Ovary (tissue), 9 donors: ENCODE results near the gene RYR1. TPM values are rescaled to one million over a fixed set of nuclear protein-coding genes. Genes with fewer than 3 reads are reported as not detected.
"Not testable (repeated sequence)": the region's sequence is repeated elsewhere in the genome, so short reads cannot be mapped to it uniquely, and the experiment has no call there.

Source experiments
- DNase-seq, 5 donors: peaks; one replicate each; pipeline ENCODE4 v3.0.0-alpha.2; 2019 to 2020
- H3K27ac ChIP-seq, 2 donors: fragments of 200-600 bp; one replicate each; pipeline versions ENCODE4 v1.5.1 to v1.8.0; 2019 to 2022
- H3K27me3 ChIP-seq: fragments of 200-600 bp; one replicate; pipeline ENCODE4 v1.8.0; 2022
- H3K36me3 ChIP-seq: fragments of 200-600 bp; sonication (generic); one replicate; pipeline ENCODE4 v1.5.1; 2019
- H3K4me1 ChIP-seq: one replicate; pipeline ENCODE4 v1.8.1; 2013; ENCODE audit warnings: mild to moderate bottlenecking, moderate library complexity; ENCODE audit not compliant: insufficient read depth
- H3K4me3 ChIP-seq: fragments of 200-600 bp; sonication (generic); one replicate; pipeline ENCODE4 v1.5.1; 2017
- H3K9me3 ChIP-seq, 2 donors: fragments of 200-600 bp in 1 of 2; sonication (generic) in 1 of 2; one replicate each; pipeline versions ENCODE4 v1.5.1 to v1.8.1; 2013 to 2019; ENCODE audit warnings: mild to moderate bottlenecking in 1 of 2, moderate library complexity in 1 of 2
- EP300 ChIP-seq: sonication (generic); formaldehyde crosslinking; IDR thresholded peaks from one replicate; pipeline ENCODE4 v1.6.1; 2017; ENCODE audit warnings: antibody characterized with exemption
- POLR2A ChIP-seq: fragments of 450-650 bp; IDR thresholded peaks from one replicate; pipeline ENCODE4 v1.6.1; 2017; ENCODE audit warnings: antibody characterized with exemption, mild to moderate bottlenecking, moderate library complexity
- WGBS, 3 donors: extraction: QIAGEN DNeasy Blood & Tissue Kit in 1 of 3; methylation state at CpG; one replicate each; pipeline versions ENCODE4 v1.1.5 to v1.1.7; 2013 to 2017; 5-methylcytosine and 5-hydroxymethylcytosine counted together
- intact Hi-C, 4 donors: fragments of 100-400 bp; cut with DNase I; formaldehyde crosslinking; loops; one replicate each; pipeline versions ENCODE4 v1.11.0 to v1.15.1; 2022 to 2023
- polyA plus RNA-seq, 2 donors: library from polyadenylated mRNA; stranded (reverse); fragments of 200-250 nt in 1 of 2; fragments of 350-450 nt in 1 of 2; fragmentation: Illumina TruSeq in 1 of 2; extraction: RNeasy Lipid Tissue Mini Kit (QIAGEN cat#74804) in 1 of 2; gene quantifications; one replicate each; pipeline ENCODE4 v1.2.3, GENCODE V29; 2013 to 2014
- total RNA-seq, 7 donors: library from RNA; depleted of rRNA in 2 of 7; stranded (reverse); fragments of >200 nt in 2 of 7; fragmentation: NEBNext Ultra II Directional in 3 of 7; extraction: Animal tissue kit (Norgen Biotek cat#: 25700) in 3 of 7; gene quantifications; one replicate each; pipeline versions ENCODE4 v1.1.0 to v1.2.4, GENCODE V29; 2016 to 2023
- TF ChIP-seq, protein P1 (sequence below), 3 donors: fragments of 450-650 bp in 2 of 3; fragments of 200-600 bp in 1 of 3; IDR thresholded peaks; one replicate each; pipeline versions ENCODE4 v1.5.1 to v1.8.0; 2016 to 2022; ENCODE audit warnings: antibody characterized with exemption in 3 of 3, mild to moderate bottlenecking in 1 of 3
- donor health status: DM: no; HTN: no; CAD: no; lungs with moderate emphysema.
- donor health status: DM: no; HTN: no; CAD: no.
- donor health status: Bipolar disorder and iron deficiency.
- donor health status: DM: yes; HTN: yes; CAD: no.
- donor health status: DM: no; HTN: no; CAD: no.
- donor health status: DM: yes; HTN: yes; CAD: no.

RYR1 gene
- total and polyA plus RNA-seq, 9 donors = 0.57 to 2.6 (median 1.0) TPM

DNA sequence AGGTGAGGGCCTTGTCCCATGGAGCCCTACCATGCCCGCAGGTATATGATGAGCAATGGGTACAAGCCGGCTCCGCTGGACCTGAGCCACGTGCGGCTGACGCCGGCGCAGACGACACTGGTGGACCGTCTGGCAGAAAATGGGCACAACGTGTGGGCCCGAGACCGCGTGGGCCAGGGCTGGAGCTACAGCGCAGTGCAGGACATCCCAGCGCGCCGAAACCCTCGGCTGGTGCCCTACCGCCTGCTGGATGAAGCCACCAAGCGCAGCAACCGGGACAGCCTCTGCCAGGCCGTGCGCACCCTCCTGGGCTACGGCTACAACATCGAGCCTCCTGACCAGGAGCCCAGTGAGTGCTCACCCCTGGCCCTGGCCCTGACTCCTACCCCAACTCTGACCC, 32.6 kb downstream of the RYR1 start:
- Histone ChIP-seq H3K27me3 (no peaks in the 10 kb centered on the region), H3K36me3 (no peaks in the 10 kb centered on the region), H3K9me3 (no peaks in the 10 kb centered on the region), H3K4me1 (no peaks in the 10 kb centered on the region), H3K27ac (no peak overlapping the region), H3K4me3 (no peak overlapping the region)
- 91 to 93% (median 93%) methylated on average over 26 of the region's 26 CpGs for WGBS, 3 donors
- no peak for DNase-seq
- no peak for TF ChIP-seq EP300
- TF ChIP-seq, protein P1, sequence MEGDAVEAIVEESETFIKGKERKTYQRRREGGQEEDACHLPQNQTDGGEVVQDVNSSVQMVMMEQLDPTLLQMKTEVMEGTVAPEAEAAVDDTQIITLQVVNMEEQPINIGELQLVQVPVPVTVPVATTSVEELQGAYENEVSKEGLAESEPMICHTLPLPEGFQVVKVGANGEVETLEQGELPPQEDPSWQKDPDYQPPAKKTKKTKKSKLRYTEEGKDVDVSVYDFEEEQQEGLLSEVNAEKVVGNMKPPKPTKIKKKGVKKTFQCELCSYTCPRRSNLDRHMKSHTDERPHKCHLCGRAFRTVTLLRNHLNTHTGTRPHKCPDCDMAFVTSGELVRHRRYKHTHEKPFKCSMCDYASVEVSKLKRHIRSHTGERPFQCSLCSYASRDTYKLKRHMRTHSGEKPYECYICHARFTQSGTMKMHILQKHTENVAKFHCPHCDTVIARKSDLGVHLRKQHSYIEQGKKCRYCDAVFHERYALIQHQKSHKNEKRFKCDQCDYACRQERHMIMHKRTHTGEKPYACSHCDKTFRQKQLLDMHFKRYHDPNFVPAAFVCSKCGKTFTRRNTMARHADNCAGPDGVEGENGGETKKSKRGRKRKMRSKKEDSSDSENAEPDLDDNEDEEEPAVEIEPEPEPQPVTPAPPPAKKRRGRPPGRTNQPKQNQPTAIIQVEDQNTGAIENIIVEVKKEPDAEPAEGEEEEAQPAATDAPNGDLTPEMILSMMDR (IDR thresholded peaks at IDR 0.05) = no peak
- no peak for TF ChIP-seq POLR2A
- intact Hi-C loops = no loop called here

DNA sequence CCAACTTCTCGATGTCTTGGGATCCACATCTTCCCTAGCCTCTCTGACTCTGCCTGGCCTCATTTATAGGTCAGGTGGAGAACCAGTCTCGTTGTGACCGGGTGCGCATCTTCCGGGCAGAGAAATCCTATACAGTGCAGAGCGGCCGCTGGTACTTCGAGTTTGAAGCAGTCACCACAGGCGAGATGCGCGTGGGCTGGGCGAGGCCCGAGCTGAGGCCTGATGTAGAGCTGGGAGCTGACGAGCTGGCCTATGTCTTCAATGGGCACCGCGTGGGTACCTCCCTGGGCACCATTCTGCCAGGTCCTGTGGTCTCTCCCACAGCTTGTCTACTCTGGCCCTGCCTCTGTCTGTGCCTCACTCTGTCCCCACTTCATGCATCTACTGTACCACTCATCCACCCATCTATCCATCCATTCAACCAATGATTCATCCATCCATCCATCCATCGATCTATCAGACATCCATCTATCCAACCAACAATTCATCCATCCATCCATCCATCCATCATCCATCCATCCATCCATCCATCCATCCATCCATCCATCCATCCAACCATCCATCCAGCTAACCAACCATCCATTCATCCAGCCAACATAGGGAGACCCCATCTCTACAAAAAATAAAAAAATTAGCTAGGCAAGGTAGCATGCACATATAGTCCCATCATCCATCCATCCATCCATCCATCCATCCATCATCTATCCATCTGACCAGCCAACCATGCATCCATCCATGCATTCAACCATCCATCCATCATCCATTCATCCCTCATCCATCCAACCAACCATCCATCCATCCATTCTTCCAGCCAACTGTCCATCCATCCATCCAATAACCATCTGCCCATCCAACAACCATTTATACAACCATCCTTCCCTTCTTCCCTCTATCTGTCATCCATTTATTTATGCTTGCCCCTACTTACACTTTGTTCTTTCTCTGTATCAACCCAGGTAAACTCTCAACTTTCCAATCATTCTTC, 34.3 kb downstream of the RYR1 start:
- no peaks in the 10 kb centered on the region for H3K36me3 ChIP-seq
- H3K27me3 ChIP-seq = no peaks in the 10 kb centered on the region
- WGBS, 3 donors = 91 to 96% (median 93%) methylated on average over 17 of the region's 17 CpGs
- TF ChIP-seq, protein P1 (IDR thresholded peaks at IDR 0.05) = no peak
- TF ChIP-seq POLR2A = no peak
- TF ChIP-seq EP300 = no peak
- no peak for DNase-seq
- H3K27ac ChIP-seq = no peak overlapping the region
- H3K4me3 ChIP-seq = no peak overlapping the region
- H3K9me3 ChIP-seq = no peaks in the 10 kb centered on the region
- intact Hi-C loops = no loop called here
- no peaks in the 10 kb centered on the region for H3K4me1 ChIP-seq

DNA sequence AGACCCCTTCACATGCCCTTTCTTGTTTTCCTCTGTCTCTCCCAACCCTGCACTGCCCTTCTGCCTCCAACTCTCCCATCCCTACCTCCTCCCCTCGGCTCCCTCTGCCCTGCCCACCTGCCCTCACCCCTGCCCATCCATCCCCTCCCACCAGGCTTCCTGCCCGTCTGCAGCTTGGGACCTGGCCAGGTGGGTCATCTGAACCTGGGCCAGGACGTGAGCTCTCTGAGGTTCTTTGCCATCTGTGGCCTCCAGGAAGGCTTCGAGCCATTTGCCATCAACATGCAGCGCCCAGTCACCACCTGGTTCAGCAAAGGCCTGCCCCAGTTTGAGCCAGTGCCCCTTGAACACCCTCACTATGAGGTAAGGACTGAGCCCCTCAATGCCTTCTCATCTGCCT, 35.7 kb downstream of the RYR1 start:
- Histone ChIP-seq H3K27ac (no peak overlapping the region), H3K4me3 (no peak overlapping the region), H3K36me3 (no peaks in the 10 kb centered on the region), H3K4me1 (no peaks in the 10 kb centered on the region), H3K9me3 (no peaks in the 10 kb centered on the region), H3K27me3 (no peaks in the 10 kb centered on the region)
- TF ChIP-seq POLR2A (no peak), EP300 (no peak)
- TF ChIP-seq, protein P1 (IDR thresholded peaks at IDR 0.05) = no peak
- WGBS, 3 donors = 55 to 81% (median 61%) methylated on average over 5 of the region's 5 CpGs
- DNase-seq = no peak
- intact Hi-C loops = no loop called here

DNA sequence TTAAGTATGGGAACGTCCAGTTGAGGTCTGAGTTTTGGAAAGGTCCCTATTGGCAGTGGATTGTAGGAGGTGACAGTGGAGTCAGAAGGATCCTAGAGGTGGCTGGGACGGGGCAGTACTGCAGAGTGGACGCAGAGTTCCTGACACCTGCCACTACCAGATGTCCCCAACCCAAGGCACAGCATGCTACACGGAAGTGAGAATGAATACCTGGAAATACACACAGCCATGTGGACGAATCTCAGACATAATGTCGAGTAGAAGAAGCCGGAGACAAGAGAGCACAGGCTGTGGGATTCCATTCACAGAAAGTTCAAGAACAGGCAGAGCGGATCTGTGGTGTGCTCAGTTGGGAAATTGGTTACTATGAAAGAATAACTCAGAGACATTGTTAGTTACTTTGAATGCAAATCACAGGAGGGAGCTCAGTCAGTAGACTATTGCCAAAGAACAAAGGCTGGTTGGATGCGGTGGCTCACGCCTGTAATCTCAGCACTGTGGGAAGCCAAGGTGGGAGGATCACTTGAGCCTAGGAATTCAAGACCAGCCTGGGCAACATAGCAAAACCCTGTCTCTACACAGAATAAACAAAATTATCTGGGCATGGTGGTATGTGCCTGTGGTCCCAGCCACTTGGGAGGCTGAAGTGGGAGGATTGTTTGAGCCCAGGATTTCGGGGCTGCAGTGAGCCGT, 37.4 kb downstream of the RYR1 start:
- TF ChIP-seq, protein P1 (IDR thresholded peaks at IDR 0.05) = no peak
- TF ChIP-seq EP300 (no peak), POLR2A (no peak)
- 75 to 82% (median 82%) methylated on average over 12 of the region's 12 CpGs for WGBS, 3 donors
- H3K9me3 ChIP-seq = no peaks in the 10 kb centered on the region
- no peak for DNase-seq
- no peak overlapping the region for H3K4me3 ChIP-seq
- no peaks in the 10 kb centered on the region for H3K27me3 ChIP-seq
- no peaks in the 10 kb centered on the region for H3K36me3 ChIP-seq
- no peak overlapping the region for H3K27ac ChIP-seq
- H3K4me1 ChIP-seq = no peaks in the 10 kb centered on the region
- intact Hi-C loops = loop anchor here in 1 of 4 donors (1.0 kb wide), 1 partner anchor 35 kb away; no protein-coding TSS in a partner anchor

DNA sequence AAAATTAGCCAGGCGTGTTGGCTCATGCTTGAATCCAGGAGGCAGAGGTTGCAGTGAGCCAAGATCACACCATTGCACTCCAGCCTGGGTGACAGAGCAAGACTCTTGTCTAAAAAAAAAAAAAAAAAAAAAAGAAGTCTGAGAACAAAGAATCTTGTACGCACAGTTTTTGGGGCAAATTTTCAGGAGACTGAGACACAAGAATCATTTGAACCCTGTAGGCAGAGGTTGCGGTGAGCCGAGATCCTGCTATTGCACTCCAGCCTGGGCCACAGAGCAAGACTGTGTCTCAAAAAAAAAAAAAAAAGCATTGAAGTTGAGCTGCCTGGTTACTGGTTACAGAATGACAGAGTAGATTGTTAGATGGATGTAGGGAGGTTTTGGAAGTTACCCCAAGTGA, 39.2 kb downstream of the RYR1 start:
- intact Hi-C loops = not testable (repeated sequence)

More for the DNA sequence above, 39.2 kb downstream of the RYR1 start:
- not testable (repeated sequence) for H3K27ac ChIP-seq, H3K4me1 ChIP-seq, H3K4me3 ChIP-seq, DNase-seq, H3K36me3 ChIP-seq, H3K9me3 ChIP-seq, H3K27me3 ChIP-seq
- 81 to 88% (median 86%) methylated on average over 4 of the region's 4 CpGs for whole genome bisulfite sequencing, 3 donors
